T-helper 1 cell (primary cell): Measurements from ENCODE around the gene VPS11.

Experiments used
- DNase-seq, 5 donors: peaks; one replicate each; pipeline ENCODE4 v3.0.0-alpha.2; 2012 to 2020

Gene VPS11

DNA sequence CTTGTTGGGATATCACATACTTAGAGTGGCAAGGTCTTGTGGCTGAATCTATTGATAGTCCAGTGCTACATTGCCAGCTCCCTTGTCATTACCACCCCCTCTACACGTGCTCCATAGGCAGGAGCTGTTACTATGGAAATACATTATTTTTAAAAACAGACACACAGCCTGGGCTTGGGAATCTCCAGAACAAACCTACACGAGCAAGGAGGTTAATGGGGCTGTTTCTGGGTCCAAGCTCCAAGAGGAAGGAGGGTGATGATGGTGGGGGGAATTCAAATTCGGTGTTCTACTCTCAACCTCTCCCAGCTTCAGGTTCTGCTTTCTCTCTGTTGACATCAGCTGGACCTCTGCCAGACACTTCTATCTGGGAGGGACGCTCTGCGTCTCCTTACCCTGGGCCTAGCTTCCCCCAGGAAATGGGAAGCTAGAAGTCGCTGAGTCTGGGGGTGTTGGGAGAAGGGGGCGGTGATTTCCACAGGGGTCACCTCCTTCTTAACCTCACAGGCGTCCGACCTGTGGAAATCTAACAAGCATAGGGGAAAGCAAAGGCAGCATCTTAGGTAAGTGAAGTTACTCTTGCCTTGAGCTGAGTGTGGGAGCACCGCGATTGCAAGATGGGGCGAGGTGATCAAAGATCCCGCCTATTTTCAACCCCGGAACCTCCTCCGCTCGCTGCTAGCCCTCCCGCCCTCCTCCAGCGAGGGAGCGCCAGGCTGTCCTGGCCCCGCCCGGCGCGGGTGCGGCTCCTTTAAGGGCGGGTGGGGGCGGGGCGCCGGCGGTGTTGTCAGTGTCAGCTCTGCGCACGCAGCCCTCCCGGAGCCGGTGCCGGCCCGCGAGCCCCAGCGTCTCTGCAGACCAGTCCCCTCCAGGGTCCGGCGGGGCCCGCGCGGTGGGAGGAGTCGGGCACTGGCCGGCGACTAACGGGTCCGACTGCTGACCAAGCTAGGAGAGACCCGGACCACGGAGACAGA, 39.2 kb downstream of the VPS11 start, which contains the start of gene C2CD2L:
Gene C2CD2L (plus strand): TSS at position 781 of the 974 bp plus-strand sequence. CDS start 398 bp downstream, outside the sequence.
- peak; percentile 83 to 96 (median 84) for DNase-seq

DNA sequence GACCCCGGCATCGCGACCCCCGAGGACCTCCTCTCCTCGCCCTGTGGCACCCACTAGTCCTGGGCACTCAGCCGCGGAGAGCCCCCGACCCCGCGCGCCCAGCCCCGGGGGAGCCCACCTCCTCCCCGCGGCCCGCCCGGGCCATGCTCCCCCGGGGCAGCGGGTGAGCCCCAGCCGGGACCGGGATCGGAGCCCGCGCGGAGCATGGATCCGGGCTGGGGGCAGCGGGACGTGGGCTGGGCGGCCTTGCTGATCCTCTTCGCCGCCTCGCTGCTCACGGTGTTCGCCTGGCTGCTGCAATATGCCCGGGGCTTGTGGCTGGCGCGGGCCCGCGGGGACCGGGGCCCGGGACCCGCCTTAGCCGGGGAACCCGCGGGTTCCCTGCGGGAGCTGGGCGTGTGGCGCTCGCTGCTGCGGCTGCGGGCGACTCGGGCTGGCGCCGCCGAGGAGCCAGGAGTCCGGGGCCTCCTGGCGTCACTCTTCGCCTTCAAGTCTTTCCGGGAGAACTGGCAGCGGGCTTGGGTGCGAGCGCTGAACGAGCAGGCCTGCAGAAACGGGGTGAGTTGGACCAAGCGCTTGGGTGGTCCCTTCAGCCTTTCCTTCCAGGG, 40.0 kb downstream of the VPS11 start:
- DNase-seq, result no peak

DNA sequence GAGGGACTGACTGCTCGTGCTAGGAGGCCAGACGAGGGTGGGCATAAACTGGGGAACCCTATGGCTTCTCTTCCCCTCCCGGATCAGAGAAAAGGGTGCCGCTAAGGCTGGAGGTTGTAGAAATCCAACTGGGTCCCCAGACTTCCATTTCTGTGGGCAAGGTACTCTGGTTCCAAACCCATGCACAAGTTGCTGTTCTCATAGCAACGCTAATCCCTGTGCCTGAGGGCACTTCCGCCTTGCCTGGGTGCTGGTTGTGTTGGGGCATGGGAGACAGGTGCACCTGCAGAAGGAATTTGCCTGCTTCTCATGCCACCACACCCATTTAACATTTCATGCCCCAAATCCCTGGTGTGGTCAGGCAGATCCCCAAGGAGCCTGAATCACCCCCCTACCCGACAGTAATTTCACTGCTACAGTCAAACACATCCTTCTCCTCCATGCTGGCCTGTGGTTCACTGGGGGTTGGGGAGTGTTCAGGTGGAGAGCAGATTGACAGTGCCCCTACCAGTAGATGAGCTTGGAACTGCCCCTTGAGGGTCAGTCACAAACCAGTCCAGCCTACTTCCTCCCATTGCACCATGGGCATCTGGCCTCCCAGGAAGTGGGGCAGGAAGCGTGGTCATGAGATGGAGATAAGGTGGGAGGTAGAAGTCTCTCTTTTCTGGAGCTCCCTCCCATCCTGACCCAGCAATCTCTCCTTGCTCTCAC, 40.7 kb downstream of the VPS11 start:
- DNase-seq, result peak in 3 of 5 donors; percentile 30 to 44 (median 33)

- DNase-seq, result no peak
Observed at GRCh38 chr11:119108857-119109221, 41.2 kb downstream of the VPS11 start.

DNA sequence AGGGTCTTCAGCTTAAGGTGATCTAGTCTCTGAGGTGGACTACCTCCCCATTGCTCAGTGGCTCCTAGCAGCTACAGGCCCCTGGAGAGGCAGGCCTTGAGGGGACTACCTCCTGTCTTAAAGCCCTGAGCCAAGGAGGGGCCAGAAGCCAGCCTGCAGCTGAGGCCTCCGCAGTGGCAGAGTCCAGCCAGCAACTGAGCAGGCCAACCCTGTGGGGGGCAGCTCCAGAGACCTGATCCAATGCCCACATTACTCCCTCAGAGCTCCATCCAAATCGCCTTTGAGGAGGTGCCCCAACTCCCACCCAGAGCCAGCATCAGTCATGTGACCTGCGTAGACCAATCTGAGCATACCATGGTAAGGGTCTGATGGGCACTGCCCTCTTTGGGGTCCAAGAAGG, 42.2 kb downstream of the VPS11 start:
- no peak for DNase-seq

DNA sequence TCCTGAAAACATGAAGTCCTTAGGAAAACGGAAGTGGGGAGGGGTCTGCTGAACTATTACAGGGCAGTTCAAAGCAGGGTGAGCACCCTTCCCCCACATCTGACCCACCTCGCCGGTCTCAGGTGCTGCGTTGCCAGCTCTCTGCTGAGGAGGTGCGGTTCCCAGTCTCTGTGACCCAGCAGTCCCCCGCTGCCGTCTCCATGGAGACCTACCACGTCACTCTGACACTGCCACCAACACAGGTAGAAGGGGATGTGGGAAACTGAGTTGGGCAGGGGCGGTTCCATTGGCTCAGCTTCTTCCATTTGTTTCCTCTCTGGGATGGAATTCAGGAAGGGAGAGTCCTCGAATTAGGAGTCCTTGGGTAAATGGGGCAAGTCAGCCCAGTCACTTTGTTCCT, 42.8 kb downstream of the VPS11 start:
- no peak for DNase-seq

GRCh38 chr11:119111361-119111925, 43.8 kb downstream of the VPS11 start:
- no peak for DNase-seq

DNA sequence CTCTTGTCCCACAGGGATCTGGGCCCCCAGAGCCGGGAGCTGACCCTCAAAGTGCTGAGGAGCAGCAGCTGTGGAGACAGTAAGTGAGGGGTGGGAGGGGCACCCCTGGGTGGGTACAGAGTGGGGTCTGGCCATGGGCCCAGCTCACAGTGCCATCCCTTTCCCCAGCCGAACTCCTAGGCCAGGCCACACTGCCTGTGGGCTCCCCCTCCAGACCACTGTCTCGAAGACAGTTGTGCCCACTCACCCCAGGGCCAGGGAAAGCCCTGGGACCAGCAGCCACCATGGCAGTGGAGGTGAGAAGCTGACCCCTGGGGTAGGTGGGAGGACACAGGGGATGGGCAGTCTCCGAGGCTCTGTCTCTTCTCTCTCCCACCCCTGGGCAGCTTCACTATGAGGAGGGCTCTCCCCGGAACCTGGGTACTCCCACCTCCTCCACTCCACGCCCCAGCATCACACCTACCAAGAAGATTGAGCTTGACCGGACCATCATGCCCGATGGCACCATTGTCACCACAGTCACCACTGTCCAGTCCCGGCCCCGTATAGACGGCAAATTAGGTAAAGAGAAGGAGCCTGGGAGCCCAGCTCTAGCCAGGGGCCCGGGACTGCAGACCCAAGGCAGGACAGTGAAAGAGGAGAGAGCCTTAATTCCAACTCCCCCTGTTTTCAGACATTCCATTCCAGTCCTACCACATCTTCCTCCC, 44.8 kb downstream of the VPS11 start:
- DNase-seq, result no peak

GRCh38 chr11:119113716-119114115, 46.1 kb downstream of the VPS11 start:
- DNase-seq, result no peak

GRCh38 chr11:119114351-119114750, 46.7 kb downstream of the VPS11 start:
- no peak for DNase-seq

DNA sequence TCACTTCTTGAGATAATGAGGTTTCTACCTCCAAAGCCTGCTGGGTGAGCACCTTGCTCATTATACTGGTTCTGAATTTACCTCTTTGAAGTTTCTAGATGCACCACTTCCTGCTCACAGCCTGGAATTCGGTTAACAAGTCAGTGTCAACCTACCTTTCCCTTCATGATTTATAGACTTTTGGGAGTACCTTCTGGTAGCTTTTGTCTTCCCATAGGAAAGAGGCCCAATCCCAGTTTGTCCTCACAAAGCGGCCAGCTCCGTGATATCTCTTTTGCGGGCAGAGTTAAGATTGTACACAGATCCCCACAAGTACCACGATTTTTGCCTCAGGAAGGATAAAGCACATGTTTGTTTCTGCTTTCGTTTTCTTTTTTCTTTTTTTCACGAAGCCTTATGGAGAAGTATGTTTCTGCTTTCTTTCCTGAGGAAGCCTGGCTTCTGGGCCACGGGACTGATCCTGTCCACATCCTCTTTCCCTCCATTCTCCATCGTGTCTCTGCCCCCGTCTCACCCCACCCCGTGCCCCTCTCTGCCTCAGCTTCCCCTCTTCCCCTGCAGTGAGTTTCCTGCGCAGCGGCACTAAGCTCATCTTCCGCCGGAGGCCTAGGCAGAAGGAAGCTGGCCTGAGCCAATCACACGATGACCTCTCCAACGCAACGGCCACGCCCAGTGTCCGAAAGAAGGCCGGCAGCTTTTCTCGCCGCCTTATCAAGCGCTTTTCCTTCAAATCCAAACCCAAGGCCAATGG, 48.0 kb downstream of the VPS11 start:
- DNase-seq, result peak in 1 of 5 donors; percentile 40

DNA sequence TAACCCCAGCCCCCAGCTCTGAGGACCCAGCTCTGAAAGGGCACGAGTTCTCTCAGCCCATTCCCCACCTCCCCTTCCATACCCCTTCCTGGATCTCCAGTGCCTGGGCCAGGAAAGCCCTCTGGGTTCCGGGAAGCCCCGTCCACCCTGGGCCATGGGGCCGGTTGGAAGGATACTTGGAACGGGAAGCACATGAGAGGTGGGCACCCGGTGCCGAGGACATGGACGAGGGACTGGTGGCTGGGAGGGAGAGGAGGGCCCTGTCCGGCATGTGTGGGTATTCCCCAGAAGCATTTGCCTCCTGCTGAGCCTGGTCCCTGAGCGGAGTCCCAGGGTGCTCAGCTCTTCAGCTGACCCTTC, 48.6 kb downstream of the VPS11 start:
- DNase-seq, result no peak

GRCh38 chr11:119116601-119117000, 49.0 kb downstream of the VPS11 start:
- DNase-seq, result no peak

GRCh38 chr11:119117004-119117706, 49.5 kb downstream of the VPS11 start:
- DNase-seq, result no peak

DNA sequence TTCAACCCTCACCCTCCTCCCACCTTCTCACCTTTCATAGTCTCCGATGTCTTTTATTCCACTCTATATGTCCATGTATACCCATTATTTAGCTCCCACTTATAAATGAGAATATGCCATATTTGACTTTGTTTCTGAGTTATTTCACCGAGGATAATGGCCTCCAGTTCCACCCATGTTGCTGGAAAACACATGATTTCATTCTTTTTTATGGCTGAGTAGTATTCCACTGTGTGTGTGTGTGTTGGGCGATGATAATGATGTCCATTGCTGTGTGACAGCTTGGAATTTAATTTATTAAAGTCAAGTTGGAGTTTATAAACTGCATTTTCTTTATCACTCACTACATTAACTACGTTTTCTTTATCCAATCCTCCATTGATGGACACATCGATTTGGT, 50.6 kb downstream of the VPS11 start:
- no peak for DNase-seq

- DNase-seq, result no peak
Observed at GRCh38 chr11:119118946-119119345, 51.3 kb downstream of the VPS11 start.

DNA sequence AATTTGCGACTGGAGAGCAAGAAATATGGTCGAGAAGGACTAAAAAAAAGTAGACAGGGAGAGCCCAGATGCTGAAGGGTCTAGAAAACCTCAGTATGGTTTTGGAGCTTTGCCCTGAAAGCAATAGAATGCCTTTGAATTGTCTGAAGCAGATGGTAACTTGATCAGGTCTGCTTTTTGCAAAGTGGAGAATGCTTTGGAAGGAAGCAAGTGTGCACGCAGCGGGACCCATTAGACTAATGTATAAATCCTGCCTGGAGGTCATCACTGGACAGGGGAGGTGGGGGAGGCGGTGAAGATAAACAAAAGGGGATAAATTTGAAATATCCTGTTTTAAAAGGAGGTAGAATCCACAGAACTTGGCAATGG, 53.0 kb downstream of the VPS11 start:
- no peak for DNase-seq

GRCh38 chr11:119121008-119121810, 53.6 kb downstream of the VPS11 start, which contains the start of gene HINFP:
HINFP (plus strand) TSS chr11:119121580; CDS start chr11:119126945, 5,365 bp downstream.
- peak; percentile 99 to 100 (median 100) for DNase-seq

DNA sequence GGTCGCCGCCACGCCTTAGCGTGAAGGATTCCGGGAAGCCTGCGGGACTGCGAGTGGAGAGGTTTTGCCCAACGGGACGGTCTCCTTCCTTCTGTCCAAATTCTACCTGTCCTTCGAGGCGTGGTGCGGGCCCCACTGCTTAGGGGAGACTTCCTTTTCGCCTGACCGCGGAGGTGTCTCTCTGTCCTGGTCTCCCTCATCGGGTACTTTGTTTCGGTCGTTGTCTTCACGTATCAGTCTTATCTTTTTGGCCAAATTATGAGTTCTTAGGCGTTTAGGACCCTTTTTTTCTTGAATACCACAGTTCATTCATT, 54.1 kb downstream of the VPS11 start:
- no peak for DNase-seq

GRCh38 chr11:119125821-119126220, 58.2 kb downstream of the VPS11 start:
- DNase-seq, result no peak
